CD4-positive, alpha-beta T cell treated with Interleukin-2 at 100 ng/mL for 4 hours (primary cell): ENCODE measurements around the gene RABEP2.
A peak's percentile ranks its signal among the peaks of the same experiment; 100 is the strongest.
"Not testable (repeated sequence)": the region's sequence is repeated elsewhere in the genome, so short reads cannot be mapped to it uniquely, and the experiment has no call there.

Experiments used
- DNase-seq: peaks from one replicate; pipeline ENCODE4 v3.0.0-alpha.2; 2020; ENCODE audit warnings: low spot score

Gene RABEP2

DNA sequence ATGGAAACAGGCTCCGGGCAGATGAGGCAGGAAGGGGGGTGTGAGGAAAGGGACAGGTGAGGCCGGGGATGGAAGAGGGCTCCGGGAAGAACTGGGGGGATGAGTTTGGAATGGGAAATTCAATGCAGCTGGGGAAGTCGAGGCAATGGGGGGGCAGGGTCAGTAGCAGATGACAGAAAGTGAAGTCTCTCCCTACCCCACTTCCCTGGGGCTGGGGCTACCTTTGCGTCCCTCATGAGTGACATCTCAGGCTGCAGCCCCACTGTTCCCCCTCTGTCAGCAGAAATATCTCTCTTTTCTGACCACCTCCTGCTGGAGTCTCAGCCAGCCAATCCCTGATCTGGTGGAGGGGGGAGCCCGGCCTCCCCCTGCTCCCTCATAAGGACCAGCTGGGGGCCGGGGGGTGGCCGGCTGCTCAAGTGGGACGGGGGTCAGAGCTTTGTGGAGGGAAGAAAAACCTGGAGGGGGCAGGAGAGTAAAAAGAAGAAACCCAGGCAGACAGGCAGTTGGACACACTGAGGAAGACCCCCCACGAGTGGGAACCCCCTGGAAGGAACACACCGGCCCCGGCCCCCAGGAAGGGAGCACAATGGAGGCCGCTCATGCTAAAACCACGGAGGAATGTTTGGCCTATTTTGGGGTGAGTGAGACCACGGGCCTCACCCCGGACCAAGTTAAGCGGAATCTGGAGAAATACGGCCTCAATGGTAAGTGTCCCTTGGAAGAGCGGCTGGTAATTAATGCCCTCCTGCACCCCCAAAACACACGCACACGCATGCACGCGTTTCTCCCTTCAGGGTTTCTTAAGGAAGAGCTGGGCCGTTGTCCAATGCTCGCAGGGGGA, 46.7 kb downstream of the RABEP2 start, which contains the start of gene ATP2A1:
TSS of gene ATP2A1 (plus strand) at position 406 of the 844 bp plus-strand sequence. CDS start at position 590, 184 bp downstream.
- no peak for DNase-seq

DNA sequence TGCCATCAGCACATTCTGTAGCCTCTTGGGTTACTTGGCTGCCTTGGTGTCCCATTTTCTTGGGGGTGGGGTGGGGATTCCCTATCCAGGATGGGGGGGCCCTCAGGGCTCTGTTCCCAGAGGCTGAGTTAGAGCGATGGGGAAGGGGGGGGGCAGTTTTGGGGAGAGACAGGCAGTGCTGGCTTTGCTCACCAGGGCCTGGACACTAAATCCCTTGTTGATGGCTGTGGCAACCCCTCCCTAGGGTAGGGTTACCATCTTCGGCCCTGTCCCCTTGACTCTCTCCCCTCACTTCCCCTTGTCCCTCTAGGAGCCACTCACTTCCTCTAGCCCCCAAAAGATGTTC, 47.4 kb downstream of the RABEP2 start:
- no peak for DNase-seq

DNA sequence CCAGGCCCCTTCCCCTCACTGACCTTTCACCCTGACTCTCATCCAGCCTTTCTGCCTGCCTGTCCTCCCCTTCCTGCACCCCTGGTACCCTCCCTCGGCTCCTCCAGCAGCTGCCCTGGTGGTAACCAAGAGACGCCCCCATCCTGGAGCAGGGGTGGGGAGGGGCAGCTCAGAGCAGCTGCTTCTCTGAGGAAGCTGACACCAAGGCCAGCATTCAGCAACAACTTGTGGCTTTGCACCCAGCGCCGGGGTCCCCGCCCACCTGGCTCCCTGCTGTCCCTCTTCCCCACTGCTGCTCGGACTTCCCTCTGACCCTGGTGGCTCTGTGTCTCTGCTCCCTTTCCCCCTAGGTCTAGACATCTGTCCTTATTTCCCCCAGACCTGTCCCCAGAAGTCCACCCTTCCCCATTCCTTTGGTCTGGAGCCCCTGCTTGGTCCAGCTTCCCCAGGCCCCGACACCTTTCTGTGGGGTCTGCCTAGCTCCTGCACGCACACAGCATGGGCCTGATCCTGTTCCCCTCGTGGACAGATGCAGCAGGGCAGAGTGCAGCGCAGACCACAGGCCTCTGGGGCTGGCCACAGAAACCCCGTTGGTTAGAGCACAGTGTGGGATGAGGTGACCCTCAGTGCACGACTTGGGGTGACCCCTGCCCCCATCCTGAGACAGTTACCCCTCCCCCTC, 47.9 kb downstream of the RABEP2 start:
- DNase-seq, result no peak

DNA sequence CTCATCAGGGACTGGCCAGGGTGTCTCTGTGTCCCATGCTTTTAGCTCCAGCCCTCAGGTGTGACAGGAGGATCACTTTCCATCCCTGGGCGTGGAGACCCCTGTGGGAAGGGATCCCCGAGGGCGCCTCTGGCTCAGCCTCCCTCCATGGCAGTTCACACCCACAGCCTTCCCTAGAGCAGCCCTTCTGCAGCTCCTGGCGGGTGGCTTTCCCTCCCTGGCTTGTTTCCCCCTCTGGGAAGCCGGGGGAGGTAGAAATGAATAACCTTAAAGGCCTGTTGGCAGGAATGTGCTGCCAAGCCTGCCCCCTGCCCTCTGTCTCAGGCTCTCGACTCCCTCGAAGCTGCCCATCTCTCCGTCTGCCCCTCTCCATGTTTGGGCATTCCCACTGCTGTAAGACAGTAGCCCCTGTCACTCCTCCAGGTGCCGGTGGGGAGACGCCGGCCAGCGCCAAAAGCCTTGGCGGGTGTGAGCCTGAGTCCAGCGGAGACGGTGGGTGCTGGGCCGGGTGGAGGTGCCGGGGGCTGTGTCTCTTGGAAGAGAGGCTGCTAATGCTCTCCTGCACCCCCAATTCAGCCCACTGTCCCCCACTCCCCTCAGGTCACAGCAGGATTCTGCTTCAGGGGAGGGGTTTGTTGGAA, 48.9 kb downstream of the RABEP2 start:
- no peak for DNase-seq

DNA sequence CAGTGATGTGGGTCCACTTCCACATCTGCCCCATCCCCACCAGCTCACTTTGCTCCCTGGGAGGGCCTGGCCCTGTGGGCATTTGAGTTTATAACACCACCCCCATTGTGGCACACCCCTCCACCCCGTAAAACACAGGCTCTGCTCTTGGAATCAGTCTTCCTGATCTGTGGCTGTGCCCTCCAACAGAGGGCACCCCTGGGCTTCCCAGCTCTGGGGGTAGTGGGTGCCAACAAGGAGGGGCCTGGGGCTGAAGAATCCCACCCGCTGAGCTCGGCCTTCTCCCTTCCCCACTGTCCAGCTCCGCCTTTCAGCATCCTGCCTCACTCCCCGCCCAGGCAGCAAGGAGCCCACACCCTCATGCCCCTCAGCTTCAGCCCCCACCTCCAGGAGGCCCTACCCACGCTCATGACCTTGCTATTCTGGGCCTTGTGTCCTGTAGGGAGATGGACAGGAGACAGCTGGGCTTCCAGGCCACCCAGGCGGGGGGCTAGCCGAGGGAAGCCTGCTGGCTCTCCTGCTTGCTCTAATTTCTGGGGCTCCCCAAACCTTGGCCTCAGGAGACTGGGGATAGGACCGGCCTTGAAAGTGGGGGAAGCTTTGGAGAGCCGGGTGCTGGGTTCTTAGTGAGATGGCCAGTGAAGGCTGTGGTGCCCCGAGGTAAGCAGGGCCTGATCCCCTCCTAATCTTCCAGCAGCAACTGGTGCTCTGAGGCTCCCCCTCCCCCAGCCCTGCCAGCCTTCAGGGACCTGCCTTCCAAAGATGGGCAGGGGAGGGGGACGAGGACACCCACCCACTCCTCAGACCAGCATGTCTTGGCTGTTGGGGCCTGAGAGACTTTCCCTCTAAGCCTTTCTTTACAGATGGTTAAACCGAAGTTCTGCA, 49.7 kb downstream of the RABEP2 start:
- DNase-seq, result no peak

DNA sequence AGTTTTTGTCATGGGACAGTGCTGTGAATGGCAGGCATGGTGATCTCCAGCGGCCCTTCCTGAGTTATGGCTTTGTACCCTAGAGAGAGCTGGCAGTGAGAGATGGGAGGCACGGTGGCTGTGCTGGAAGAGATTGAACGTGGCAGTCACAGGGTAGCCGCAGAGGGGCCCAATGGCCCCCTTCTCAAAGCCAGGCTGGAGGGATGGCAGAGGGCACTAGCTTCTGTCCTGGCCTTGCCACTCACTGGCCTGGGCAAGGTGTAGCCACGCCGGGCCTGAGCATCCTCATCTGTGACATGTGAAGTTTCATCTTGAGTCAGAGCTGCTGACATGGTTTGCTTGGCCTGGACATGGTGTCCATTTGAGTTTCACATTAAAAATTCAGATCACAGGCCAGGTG, 50.6 kb downstream of the RABEP2 start:
- no peak for DNase-seq

DNA sequence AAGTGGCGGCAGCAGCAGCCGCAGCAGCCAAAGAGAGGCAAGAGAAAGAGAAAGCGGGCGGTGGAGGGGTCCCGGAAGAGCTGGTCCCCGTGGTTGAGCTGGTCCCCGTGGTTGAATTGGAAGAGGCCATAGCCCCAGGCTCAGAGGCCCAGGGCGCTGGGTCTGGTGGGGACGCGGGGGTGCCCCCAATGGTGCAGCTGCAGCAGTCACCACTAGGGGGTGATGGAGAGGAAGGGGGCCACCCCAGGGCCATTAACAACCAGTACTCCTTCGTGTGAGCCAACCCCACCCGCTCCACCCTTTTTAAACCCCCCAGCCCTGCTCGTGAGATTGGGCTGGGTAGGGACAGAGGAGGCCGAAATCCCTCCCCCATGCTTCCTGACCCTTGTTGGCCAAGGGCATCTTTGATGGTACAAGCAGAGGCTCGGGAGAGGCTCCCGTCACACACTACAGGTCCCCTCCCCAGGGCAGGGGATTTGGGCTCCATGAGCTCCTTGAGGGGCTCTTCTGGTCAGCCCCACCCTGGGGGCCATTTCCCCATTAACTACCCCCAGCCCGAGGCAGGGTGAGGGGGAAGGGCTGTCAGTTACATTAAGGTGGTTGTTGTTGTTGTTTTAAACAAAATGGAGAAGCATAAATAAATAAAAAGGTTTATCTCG, 51.4 kb downstream of the RABEP2 start:
- peak; percentile 58 for DNase-seq

DNA sequence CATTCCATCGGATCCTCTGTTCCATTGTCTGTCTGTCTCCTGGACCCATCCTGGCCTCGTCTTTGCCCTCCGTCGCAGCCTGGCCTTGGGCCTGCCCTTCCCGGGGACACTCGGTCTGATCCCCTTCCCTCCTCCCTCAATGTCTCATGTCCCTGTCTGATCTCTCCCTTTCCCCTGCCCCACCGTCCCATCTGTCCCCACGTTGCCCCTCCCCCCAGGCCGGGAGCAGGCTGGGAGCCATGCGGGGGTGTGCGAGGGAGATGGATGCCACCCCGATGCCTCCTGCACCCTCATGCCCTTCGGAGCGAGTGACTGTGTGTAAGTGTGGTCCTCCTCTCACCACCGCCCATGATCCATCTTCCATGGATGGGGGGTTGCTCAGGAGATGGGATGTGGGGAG, 52.1 kb downstream of the RABEP2 start:
- no peak for DNase-seq

DNA sequence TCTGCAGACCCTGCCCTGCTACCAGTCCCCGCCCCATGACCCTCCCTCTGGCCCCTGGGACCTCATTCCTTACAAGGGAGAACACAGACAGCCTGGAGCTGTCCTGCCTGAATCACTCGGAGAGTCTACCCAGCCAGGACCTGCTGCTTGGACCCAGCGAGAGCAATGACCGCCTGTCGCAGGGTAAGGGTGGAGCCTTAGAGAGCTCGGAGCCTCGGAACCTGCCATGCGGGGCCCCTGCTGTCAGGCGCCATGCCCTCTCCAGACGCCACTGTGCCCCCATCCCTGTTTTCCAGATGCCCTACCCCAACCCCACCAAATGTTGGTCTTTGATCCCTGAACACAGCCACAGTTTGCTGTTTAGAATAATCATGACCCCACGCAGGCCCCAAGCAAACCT, 55.8 kb downstream of the RABEP2 start:
- no peak for DNase-seq

DNA sequence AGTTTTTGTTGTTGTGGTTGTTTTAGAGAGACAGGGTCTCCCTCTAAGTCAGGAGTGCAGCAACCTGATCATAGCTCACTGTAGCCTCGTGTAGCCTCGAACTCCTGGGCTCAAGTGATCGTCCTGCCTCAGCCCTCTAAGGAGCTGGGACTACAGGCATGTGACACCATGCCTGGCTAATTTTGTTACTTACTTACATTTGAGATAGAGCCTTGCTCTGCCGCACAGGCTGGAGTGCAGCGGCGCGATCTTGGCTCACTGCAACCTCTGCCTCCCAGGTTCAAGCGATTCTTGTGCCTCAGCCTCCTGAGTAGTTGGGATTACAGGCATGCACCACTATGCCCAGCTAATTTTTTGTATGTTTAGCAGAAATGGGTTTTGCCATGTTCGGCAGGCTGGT, 57.4 kb downstream of the RABEP2 start:
- not testable (repeated sequence) for DNase-seq

DNA sequence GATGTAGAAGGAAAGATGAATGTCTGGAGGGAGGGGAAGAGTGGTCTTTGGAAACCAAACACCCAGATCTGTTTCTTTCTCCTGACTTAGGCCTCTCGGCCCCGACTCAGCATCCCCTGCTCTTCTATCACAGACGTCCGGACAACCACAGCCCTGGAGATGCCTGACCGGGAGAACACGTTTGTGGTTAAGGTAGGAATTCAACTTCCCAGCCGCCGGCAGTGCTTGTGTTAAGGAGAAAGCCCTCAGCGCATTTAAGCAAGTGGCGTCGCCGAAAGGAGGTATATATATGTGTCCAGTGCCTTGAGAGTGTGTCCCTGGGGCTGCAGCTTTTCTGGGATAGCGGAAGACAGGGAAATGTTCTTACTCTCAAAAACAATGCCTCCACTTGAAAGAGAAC, 57.8 kb downstream of the RABEP2 start:
- no peak for DNase-seq

DNA sequence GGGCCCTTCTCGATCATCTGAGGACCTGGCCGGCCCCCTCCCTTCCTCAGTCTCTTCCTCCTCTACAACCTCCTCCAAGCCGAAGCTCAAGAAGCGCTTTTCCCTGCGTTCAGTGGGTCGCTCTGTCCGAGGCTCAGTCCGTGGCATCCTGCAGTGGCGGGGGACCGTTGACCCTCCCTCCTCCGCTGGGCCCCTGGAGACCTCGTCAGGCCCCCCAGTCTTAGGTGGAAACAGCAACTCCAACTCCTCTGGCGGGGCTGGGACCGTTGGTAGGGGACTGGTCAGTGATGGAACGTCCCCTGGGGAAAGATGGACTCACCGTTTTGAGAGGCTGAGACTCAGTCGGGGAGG, 58.6 kb downstream of the RABEP2 start:
- DNase-seq, result no peak

DNA sequence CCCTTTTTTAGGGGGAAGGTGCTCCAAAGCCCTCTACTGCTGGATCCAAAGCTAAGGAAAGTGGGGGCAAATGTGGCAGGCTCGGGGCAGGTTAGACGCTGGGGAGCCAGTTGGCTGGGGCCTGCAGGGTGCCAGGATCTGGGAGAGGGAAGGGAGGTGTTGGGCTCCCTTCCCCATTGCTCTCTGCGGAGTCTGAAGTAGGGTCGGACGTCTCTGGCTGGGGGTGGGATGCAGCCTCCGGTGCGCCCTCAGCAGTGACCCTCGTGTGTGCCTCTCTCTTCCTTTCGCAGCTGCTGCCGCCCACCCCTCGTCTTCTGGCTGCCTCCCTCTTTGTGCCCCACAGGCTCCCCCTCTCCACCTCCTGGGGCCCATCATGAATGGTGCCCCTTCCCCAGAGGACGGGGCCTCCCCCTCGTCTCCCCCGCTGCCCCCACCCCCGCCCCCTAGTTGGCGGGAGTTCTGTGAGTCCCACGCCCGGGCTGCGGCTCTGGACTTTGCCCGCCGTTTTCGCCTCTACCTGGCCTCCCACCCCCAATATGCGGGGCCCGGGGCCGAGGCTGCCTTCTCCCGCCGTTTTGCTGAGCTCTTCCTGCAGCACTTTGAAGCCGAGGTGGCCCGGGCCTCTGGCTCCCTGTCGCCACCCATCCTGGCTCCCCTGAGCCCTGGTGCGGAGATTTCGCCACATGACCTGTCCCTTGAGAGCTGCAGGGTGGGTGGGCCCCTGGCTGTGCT, 59.1 kb downstream of the RABEP2 start:
- no peak for DNase-seq

DNA sequence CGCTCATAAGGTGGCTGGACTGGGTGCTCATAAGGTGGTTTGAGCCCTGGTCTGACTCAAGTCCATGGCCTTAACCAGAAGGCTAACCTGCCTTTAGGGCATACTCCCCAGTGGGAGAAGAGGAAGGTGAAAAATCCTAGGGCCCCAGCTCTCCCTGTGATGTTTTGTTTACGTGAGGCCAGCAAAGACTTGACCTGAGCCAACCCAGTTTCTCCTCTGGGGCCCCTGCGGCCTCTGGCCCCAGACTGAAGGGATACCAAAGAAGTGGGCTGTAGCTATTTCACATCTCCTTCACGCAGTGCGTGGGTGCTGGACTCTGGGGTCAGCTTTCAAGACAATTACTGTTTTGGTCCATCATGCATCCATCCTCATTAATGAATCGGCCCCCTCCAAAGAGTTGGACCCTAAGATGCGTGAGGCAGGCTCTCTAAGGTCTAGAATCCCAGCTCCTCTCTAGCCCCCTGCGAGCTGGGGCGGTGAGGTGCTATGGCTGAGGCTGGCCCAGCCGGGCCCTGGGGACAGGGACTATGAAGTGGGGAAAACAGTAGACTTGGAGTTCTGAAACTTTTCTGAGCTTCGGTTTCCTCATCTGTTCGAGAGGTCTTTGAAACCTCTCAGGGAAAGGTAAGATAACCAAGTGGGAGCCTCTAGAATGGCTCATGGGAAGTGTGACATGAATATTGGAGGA, 59.9 kb downstream of the RABEP2 start:
- no peak for DNase-seq

DNA sequence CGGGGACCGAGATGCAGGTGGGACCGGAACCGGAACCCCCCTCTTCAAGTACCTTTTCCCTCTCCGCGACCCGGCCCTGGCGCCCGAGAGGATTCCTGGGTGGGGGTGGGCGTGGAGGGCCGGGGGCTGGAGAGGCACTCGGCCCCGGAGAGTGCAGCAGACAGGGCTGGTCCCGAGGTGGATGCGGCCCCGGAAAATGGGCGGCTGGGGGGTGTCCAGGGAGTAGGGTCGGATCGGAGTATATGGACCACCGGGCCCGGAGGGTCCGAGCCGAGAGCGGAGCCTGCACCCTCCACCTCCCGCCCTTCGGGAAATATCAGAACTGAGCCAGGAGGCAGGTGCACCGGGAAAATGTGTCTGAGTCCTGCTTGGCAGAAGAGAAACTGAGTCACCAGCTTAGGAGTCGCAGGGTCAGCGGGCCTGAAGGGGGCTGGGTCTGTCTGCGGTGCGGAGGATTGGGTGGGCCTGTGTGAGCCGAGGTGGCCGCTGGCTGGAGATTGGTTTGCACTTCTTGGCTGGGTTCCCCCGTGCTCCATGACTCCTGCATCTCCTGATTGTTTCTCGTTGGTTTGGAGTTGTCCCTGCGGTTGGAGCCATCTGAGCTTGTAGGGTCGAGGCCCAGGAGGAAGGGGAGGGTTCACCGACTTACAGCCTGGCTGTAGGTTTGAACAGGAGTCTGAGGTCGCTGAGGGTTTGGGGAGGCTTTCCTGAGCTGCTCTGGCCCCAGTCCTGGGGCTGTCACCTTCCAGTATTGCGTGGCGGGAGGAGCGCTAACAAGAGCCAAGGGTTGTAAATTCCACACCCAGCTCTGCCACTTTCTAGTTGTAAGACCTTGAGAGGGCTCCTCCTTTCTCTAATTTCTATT, 60.9 kb downstream of the RABEP2 start:
- DNase-seq, result peak; percentile 5

DNA sequence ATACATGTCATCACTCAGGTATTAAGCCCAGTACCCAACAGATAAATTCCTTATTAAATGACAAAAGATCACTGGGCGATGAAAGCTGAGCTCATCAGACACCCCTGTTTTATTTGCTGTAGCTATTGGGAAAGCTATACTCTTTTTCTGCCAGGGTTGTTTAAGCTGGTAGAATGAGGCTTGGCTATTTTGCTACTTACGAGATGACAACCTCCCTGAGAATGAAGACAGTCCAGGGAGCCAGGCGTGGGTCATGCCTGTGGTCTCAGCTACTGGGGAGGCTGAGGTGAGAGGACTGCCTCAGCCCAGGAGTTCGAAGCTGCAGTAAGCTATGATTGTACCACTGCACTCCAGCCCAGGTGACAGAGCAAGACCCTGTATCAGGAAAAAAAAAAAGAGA, 65.7 kb downstream of the RABEP2 start:
- DNase-seq, result no peak

DNA sequence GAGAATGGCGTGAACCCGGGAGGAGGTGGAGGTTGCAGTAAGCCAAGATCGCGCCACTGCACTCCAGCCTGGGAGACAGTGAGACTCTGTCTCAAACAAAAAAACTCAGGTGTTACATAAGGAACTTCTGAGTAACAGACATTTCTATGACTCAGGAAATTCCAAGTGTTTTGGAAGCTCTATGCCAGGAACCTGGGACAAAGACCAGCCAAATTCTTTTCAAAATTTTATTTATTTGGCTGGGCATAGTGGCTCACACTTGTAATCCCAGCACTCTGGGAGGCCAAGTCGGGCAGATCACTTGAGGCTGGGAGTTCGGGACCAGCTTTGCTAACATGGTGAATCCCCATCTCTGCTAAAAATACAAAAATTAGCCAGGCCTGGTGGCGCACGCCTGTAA, 66.6 kb downstream of the RABEP2 start:
- DNase-seq, result no peak
